SU-DHL-6 (cell line): Measurements from ENCODE around the gene SETBP1.

ENCODE experiments used
- H2AFZ ChIP-seq: fragments of 200-600 bp; sonication (generic); 2 replicates; pipeline ENCODE4 v1.6.1; 2014; ENCODE audit warnings: low read depth, mild to moderate bottlenecking, moderate library complexity, mixed read lengths, antibody characterized with exemption, low read length; ENCODE audit not compliant: severe bottlenecking
- H3F3A ChIP-seq: fragments of 200-600 bp; shearing (Covaris generic); 2 replicates; pipeline ENCODE4 v1.6.0; 2016; ENCODE audit warnings: antibody characterized with exemption, mild to moderate bottlenecking; ENCODE audit not compliant: insufficient read depth
- H3K27ac ChIP-seq: fragments of 200-600 bp; sonication (generic); 2 replicates; pipeline ENCODE4 v1.5.1; 2016; ENCODE audit warnings: low read depth, mild to moderate bottlenecking, low read length, moderate library complexity, mixed read lengths
- H3K27me3 ChIP-seq: fragments of 200-600 bp; sonication (generic), shearing (Covaris generic); 2 replicates; pipeline ENCODE4 v1.6.0; 2014; ENCODE audit warnings: mild to moderate bottlenecking, low read length
- H3K36me3 ChIP-seq: fragments of 200-600 bp; sonication (generic); 2 replicates; pipeline ENCODE4 v1.6.1; 2014; ENCODE audit warnings: mild to moderate bottlenecking, low read length, mixed read lengths
- H3K4me2 ChIP-seq: fragments of 300-600, 200-600 bp; shearing (Covaris generic), sonication (generic); 2 replicates; pipeline ENCODE4 v1.6.0; 2014; ENCODE audit warnings: low read length, low read depth, mild to moderate bottlenecking; ENCODE audit not compliant: poor library complexity, severe bottlenecking
- H3K4me3 ChIP-seq: fragments of 200-600 bp; sonication (generic); 2 replicates; pipeline ENCODE4 v1.5.1; 2014; ENCODE audit warnings: antibody characterized with exemption, low read length, mild to moderate bottlenecking, mixed read lengths; ENCODE audit not compliant: insufficient read depth, poor library complexity, severe bottlenecking
- H3K79me2 ChIP-seq: fragments of 200-600 bp; sonication (generic); 2 replicates; pipeline ENCODE4 v1.6.1; 2014; ENCODE audit warnings: mild to moderate bottlenecking, low read length, moderate library complexity; ENCODE audit not compliant: insufficient read depth
- H3K9ac ChIP-seq: fragments of 200-600 bp; sonication (generic); 2 replicates; pipeline ENCODE4 v1.7.0; 2014; ENCODE audit warnings: mild to moderate bottlenecking, low read length
- H3K9me2 ChIP-seq: fragments of 200-600 bp; sonication (generic); replicated peaks from 2 replicates; pipeline ENCODE4 v1.6.1; 2014; ENCODE audit warnings: low read length; ENCODE audit not compliant: insufficient read depth
- H3K9me3 ChIP-seq: fragments of 200-600 bp; sonication (generic); 2 replicates; pipeline ENCODE4 v1.6.1; 2014; ENCODE audit warnings: low read length, mixed read lengths; ENCODE audit not compliant: insufficient read depth
- H4K20me1 ChIP-seq: fragments of 200-600 bp; sonication (generic); 2 replicates; pipeline ENCODE4 v1.6.1; 2014; ENCODE audit warnings: low read depth, mild to moderate bottlenecking, antibody characterized with exemption, low read length, moderate library complexity, mixed read lengths
- EZH2phosphoT487 ChIP-seq: fragments of 200-600 bp; sonication (generic), shearing (Covaris generic); conservative IDR thresholded peaks from 2 replicates; pipeline ENCODE4 v1.6.1; 2018; ENCODE audit warnings: mild to moderate bottlenecking, antibody characterized with exemption, low read length, moderate library complexity, mixed read lengths
- TF ChIP-seq, protein P1 (sequence below): fragments of 200-600 bp; sonication (generic); IDR thresholded peaks from one replicate; pipeline ENCODE4 v1.5.1; 2017; ENCODE audit warnings: antibody characterized with exemption, mild to moderate bottlenecking, low read length, moderate library complexity; ENCODE audit not compliant: insufficient read depth, poor library complexity, severe bottlenecking

The SETBP1 gene

DNA sequence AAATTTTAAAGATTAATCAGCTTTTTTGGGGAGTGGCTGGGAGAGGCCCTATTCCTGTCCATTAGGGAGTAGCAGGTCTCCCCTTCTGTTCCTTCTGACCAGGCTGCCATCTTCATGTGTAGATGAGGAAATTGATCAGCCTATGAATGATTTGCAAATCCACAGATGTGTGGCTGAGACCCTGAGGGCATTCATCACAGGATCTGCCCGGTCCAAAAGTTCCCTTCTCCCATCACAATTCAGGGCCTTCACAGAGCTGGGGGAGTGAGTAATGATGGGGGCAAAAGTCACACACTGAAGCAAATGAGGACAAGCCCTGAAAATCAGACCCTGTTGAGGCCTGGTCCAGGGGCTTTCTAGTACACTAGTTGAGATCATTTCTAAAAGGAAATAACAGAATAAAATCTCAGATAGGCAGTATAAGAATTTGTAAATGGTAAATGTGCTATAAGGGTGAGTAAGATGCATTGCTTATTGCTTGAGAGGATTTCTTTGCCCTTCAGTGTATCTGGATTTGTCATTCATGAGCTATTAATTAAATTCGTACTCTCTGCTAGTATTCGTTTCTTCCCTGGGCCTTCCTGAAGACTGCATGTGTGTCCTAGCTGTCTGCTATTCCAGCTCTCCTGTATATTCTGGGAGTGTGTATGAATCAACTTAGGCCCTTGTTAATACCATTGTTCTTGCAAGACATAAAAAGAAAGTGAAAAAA lies 53.2 kb downstream of the SETBP1 start:
- no peak overlapping the region for H3K4me2 ChIP-seq
- no peaks in the 10 kb centered on the region for H4K20me1 ChIP-seq
- TF ChIP-seq, protein P1, sequence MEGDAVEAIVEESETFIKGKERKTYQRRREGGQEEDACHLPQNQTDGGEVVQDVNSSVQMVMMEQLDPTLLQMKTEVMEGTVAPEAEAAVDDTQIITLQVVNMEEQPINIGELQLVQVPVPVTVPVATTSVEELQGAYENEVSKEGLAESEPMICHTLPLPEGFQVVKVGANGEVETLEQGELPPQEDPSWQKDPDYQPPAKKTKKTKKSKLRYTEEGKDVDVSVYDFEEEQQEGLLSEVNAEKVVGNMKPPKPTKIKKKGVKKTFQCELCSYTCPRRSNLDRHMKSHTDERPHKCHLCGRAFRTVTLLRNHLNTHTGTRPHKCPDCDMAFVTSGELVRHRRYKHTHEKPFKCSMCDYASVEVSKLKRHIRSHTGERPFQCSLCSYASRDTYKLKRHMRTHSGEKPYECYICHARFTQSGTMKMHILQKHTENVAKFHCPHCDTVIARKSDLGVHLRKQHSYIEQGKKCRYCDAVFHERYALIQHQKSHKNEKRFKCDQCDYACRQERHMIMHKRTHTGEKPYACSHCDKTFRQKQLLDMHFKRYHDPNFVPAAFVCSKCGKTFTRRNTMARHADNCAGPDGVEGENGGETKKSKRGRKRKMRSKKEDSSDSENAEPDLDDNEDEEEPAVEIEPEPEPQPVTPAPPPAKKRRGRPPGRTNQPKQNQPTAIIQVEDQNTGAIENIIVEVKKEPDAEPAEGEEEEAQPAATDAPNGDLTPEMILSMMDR: no peak
- TF ChIP-seq EZH2phosphoT487: no peak
- H2AFZ ChIP-seq: no peak overlapping the region
- no peaks in the 10 kb centered on the region for H3K79me2 ChIP-seq
- no peaks in the 10 kb centered on the region for H3K27me3 ChIP-seq
- 0 out of 2 replicates have a peak, but pooled peaks cover 6% of the 10 kb centered on the region for H3F3A ChIP-seq
- H3K4me3 ChIP-seq: no peak overlapping the region
- no peaks in the 10 kb centered on the region for H3K36me3 ChIP-seq
- no peak overlapping the region for H3K27ac ChIP-seq
- H3K9me3 ChIP-seq: no peaks in the 10 kb centered on the region
- H3K9ac ChIP-seq: no peak overlapping the region
- H3K9me2 ChIP-seq: no peaks in the 10 kb centered on the region

DNA sequence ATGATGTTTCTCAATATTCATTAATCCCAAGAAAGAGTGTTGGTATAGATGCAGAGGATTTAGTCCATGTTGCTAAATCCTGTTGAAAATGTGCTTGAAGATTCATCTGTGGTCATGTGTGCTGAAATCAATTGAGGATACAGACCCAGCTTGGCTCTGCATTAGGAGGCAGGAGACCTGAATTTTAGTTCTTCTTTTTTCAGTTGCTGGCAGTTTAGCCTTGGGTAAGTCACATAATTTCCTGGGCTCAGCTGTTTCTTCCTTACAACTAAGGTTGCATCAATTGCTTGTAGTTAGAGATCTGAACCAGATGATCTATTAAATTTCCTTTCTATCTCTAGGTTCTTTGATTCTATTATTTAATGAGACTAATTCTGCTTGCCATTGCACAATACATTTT lies 54.4 kb downstream of the SETBP1 start:
- H3F3A ChIP-seq: 0 out of 2 replicates have a peak, but pooled peaks cover under 1% of the 10 kb centered on the region
- H3K9me2 ChIP-seq: no peaks in the 10 kb centered on the region
- no peak overlapping the region for H3K9ac ChIP-seq
- H3K4me3 ChIP-seq: no peak overlapping the region
- H3K27me3 ChIP-seq: no peaks in the 10 kb centered on the region
- no peaks in the 10 kb centered on the region for H4K20me1 ChIP-seq
- H3K9me3 ChIP-seq: no peaks in the 10 kb centered on the region
- H3K4me2 ChIP-seq: no peak overlapping the region
- no peak overlapping the region for H2AFZ ChIP-seq
- H3K36me3 ChIP-seq: no peaks in the 10 kb centered on the region
- TF ChIP-seq, protein P1: no peak
- TF ChIP-seq EZH2phosphoT487: no peak
- no peak overlapping the region for H3K27ac ChIP-seq
- H3K79me2 ChIP-seq: no peaks in the 10 kb centered on the region

DNA sequence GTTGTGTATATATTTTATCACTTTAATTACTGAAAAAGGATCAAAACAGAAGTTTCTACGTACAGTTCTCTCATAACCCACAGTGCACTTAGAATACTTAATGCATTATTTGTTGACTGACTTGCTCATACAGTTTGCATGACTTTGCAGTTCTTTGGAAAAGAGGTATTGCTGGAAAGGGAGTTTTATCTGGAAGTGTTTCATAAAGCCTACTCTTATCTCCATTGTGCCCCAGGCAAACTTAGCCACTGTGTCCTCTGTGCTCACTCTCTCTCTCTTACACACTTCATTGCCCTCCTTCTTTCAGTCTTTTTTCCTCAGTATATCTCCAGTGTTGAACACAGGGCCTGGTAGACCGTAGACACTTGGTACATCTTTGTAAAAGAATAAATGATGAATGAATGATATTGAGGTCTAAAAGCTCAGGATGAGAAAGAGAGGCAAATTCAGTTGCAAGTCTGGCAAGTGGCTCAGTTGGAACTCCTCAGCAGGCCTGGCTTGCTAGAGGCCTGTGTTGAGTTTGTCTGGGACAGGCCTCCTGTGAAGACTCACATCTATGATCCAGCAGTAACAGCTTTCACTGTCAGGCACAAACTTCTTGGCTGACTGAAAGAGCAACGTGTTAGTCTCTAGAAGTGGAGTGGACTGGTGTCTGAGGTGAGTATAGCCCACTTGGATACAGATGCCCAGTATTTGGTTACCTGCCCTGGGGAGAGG lies 56.1 kb downstream of the SETBP1 start:
- Histone ChIP-seq H3K27me3 (no peaks in the 10 kb centered on the region), H3K36me3 (no peaks in the 10 kb centered on the region), H3K9ac (no peak overlapping the region), H4K20me1 (no peaks in the 10 kb centered on the region), H3K79me2 (no peaks in the 10 kb centered on the region), H3K4me2 (no peak overlapping the region), H3K27ac (no peak overlapping the region), H3K9me3 (no peaks in the 10 kb centered on the region), H3K9me2 (no peaks in the 10 kb centered on the region), H3F3A (no peaks in the 10 kb centered on the region), H2AFZ (no peak overlapping the region), H3K4me3 (no peak overlapping the region)
- TF ChIP-seq, protein P1: no peak
- no peak for TF ChIP-seq EZH2phosphoT487
